Vagina (tissue), 2 donors: ENCODE measurements around the gene KLHL21. TPM values are rescaled to one million over a fixed set of nuclear protein-coding genes. Genes with fewer than 3 reads are reported as not detected.

Experiments used
- DNase-seq, 2 donors: peaks; one replicate each; pipeline ENCODE4 v3.0.0-alpha.2; 2017; ENCODE audit errors: extremely low spot score in 2 of 2
- H3K27ac ChIP-seq: fragments of 200-600 bp; sonication (generic); one replicate; pipeline ENCODE4 v1.5.1; 2019
- H3K27me3 ChIP-seq: fragments of 200-600 bp; sonication (generic); one replicate; pipeline ENCODE4 v1.5.1; 2019
- H3K36me3 ChIP-seq, 2 donors: fragments of 200-600 bp; sonication (generic); one replicate each; pipeline ENCODE4 v1.5.1; 2017 to 2019
- H3K4me1 ChIP-seq: fragments of 200-600 bp; sonication (generic); one replicate; pipeline ENCODE4 v1.5.1; 2019
- H3K4me3 ChIP-seq, 2 donors: fragments of 200-600 bp; sonication (generic); 1 replicate in 1 of 2; 2 replicates in 1 of 2; pipeline ENCODE4 v1.5.1; 2016 to 2019
- H3K9me3 ChIP-seq: fragments of 200-600 bp; sonication (generic); one replicate; pipeline ENCODE4 v1.5.1; 2019
- POLR2A ChIP-seq, 2 donors: fragments of 450-650 bp; IDR thresholded peaks; one replicate each; pipeline ENCODE4 v1.6.1; 2017; ENCODE audit warnings: antibody characterized with exemption in 2 of 2, mild to moderate bottlenecking in 2 of 2, moderate library complexity in 2 of 2
- POLR2AphosphoS5 ChIP-seq, 2 donors: sonication (generic); formaldehyde crosslinking; IDR thresholded peaks; one replicate each; pipeline ENCODE4 v1.9.0; 2017; ENCODE audit warnings: antibody characterized with exemption in 2 of 2, mild to moderate bottlenecking in 2 of 2, low read depth in 1 of 2; ENCODE audit not compliant: insufficient read depth in 1 of 2
- intact Hi-C: fragments of 100-400 bp; cut with DNase I; formaldehyde crosslinking; loops from one replicate; pipeline ENCODE4 v1.15.1; 2023
- total RNA-seq: library from RNA; depleted of rRNA; stranded (reverse); fragments of >200 nt; gene quantifications from one replicate; pipeline ENCODE4 v1.2.3, GENCODE V29; 2016
- TF ChIP-seq, protein P1 (sequence below), 3 experiments: fragments of 450-650 bp in 2 of 3; fragments of 200-600 bp in 1 of 3; sonication (generic) in 1 of 3; IDR thresholded peaks; one replicate each; pipeline ENCODE4 v1.5.1; 2017 to 2019; ENCODE audit warnings: antibody characterized with exemption in 3 of 3, mild to moderate bottlenecking in 2 of 3, moderate library complexity in 2 of 3

The KLHL21 gene
- total RNA-seq, 1 donor from 2014 or later: 54.3 TPM

DNA sequence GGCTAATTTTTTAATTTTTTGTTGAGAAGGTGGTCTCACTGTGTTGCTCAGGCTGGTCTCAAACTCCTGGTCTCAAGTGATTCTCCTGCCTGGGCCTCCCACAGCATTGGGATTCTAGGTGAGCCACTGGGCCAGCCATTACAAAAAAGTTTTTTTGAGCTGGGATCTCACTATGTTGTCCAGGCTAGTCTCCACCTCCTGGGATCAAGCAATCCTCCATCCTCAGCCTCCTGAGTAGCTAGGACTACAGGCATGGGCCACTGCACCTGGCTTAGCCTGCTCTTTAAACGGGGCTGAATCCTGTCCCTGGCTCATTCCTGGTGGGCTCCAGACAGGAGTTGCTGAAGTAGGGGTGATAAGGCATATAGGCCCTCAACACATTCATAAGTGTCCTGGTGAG, 45.1 kb downstream of the KLHL21 start:
- no peaks in the 10 kb centered on the region for H3K36me3 ChIP-seq
- no peaks in the 10 kb centered on the region for H3K27me3 ChIP-seq
- intact Hi-C loops: loop anchor here (5.0 kb wide), 1 partner anchor 90 kb away; no protein-coding TSS in a partner anchor
- no peak for TF ChIP-seq POLR2AphosphoS5 (IDR thresholded peaks at IDR 0.05; ENCODE audit: insufficient read depth in 1 of 2, low read depth in 1 of 2)
- TF ChIP-seq, protein P1, sequence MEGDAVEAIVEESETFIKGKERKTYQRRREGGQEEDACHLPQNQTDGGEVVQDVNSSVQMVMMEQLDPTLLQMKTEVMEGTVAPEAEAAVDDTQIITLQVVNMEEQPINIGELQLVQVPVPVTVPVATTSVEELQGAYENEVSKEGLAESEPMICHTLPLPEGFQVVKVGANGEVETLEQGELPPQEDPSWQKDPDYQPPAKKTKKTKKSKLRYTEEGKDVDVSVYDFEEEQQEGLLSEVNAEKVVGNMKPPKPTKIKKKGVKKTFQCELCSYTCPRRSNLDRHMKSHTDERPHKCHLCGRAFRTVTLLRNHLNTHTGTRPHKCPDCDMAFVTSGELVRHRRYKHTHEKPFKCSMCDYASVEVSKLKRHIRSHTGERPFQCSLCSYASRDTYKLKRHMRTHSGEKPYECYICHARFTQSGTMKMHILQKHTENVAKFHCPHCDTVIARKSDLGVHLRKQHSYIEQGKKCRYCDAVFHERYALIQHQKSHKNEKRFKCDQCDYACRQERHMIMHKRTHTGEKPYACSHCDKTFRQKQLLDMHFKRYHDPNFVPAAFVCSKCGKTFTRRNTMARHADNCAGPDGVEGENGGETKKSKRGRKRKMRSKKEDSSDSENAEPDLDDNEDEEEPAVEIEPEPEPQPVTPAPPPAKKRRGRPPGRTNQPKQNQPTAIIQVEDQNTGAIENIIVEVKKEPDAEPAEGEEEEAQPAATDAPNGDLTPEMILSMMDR (IDR thresholded peaks at IDR 0.05): no peak
- TF ChIP-seq POLR2A (IDR thresholded peaks at IDR 0.05): no peak
- DNase-seq: no peak
- peaks cover 22% of the 10 kb centered on the region for H3K4me1 ChIP-seq
- no peaks in the 10 kb centered on the region for H3K9me3 ChIP-seq
- no peak overlapping the region for H3K27ac ChIP-seq
- no peak overlapping the region for H3K4me3 ChIP-seq

DNA sequence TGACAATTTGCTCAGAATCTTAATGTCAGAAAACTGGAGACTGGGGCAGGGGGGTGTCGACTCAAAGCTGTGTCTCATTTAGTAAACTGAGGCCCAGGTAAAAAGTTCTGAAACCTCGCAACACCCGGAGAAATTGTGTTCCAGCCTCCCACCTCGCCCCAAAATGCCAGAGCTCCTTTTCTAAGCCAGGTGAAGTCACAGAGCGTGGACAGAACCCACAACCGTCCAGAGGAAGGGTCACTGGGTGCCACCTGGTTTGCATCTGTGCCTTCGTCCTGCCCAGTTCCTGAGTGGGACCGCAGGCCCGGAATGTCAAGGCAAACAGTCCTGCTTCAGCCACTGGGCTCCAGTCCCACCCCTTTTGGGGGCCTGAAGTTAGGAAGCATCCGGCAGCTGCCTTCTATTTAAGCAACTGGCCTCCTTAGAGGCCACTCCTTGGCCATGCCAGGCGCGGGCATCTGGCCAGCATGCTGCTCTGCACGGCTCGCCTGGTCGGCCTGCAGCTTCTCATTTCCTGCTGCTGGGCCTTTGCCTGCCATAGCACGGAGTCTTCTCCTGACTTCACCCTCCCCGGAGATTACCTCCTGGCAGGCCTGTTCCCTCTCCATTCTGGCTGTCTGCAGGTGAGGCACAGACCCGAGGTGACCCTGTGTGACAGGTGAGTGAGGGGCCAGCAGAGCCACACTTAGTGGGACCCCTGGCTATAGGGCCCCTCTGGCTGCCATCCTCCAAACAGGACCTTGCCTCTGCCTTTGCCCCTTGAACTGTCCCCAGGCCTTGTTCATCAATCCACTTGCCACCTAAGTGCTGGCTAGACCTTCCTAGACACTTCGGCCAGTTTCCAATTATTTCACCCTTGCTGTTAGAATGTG, 47.5 kb downstream of the KLHL21 start, which contains the start of gene TAS1R1:
TAS1R1 (plus strand) TSS at position 401 of the 872 bp plus-strand sequence; CDS start at position 468, 67 bp downstream.
- Histone ChIP-seq H3K4me3 (peak within 1 kb of the TSS; percentile 100), H3K4me1 (peaks cover 24% of the 10 kb centered on the region), H3K27ac (peak within 1 kb of the TSS; percentile 73), H3K36me3 (peaks cover 0 to 5% of the 10 kb centered on the region in 2 donors), H3K27me3 (no peaks in the 10 kb centered on the region), H3K9me3 (no peaks in the 10 kb centered on the region)
- DNase-seq: no peak
- intact Hi-C loops: loop anchor here (5.0 kb wide), 1 partner anchor 92 kb away; no protein-coding TSS in a partner anchor
- TF ChIP-seq POLR2AphosphoS5 (IDR thresholded peaks at IDR 0.05; ENCODE audit: insufficient read depth in 1 of 2, low read depth in 1 of 2) (no peak), POLR2A (IDR thresholded peaks at IDR 0.05) (no peak)
- TF ChIP-seq, protein P1 (IDR thresholded peaks at IDR 0.05): no peak

DNA sequence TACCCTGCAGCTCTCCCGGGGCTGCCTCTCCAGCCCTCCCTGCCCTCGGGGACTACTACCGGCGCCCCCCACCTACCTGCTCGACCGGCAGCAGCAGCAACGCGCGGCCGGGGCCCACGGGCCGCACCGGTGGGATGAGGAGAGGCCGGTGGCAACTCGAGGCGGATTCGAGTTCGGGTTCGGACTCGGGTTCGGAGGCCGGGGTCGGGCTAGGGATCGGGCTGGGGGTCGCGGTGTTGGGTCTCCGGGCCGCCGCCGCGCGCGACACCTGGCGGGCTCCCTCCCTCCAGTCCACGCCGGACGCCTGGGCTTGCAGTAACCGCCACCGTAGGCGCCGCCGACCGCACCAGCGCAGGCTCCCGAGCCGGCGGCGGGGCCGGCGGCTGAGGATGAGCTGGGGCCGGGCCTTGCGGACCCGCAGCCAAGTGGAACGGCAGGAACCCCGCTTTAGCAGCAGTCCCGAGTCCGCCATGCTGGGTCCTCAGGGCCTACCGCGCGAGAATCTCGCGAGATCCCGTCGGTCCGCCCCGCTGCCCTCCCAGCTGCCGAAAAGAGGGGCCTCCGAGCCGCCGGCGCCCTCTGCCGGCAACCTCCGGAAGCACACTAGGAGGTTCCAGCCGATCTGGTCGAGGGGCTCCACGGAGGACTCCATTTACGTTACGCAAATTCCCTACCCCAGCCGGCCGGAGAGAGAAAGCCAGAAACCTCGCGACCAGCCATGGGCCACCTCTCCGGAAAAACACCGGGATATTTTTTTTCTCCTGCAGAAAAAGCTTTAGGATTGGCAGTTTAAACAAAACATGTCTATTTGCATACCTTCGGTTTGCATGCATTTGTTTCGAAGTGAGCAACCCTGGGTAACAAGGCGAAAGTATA, 48.4 kb downstream of the KLHL21 start, which contains the start of gene NOL9:
NOL9 (minus strand) TSS at position 483 of the 876 bp plus-strand sequence; CDS start at position 472, 11 bp downstream.
- intact Hi-C loops: no loop called here

DNA sequence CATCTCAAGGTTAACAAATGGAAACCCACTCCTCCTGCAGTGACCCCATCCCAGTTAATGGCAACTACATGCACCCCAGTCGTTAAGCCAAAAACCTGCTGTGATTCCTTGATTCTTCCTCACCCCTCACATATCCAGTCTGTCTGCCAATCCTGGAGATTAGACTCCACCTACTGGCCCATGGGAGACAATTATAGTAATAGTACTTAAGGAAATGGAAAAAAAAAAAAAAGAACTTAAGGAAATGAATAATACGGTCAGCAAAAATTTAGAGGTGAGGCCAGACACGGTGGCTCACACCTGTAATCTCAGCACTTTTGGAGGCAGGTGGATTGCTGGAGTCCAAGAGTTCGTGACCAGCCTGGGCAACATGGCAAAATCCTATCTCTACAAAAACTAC, 55.4 kb downstream of the KLHL21 start:
- H3K4me3 ChIP-seq: no peak overlapping the region
- no peak overlapping the region for H3K27ac ChIP-seq
- no peaks in the 10 kb centered on the region for H3K27me3 ChIP-seq
- peaks cover 6% of the 10 kb centered on the region for H3K4me1 ChIP-seq
- peaks cover 0 to 67% of the 10 kb centered on the region in 2 donors for H3K36me3 ChIP-seq
- intact Hi-C loops: no loop called here
- TF ChIP-seq, protein P1 (IDR thresholded peaks at IDR 0.05): no peak
- no peak for TF ChIP-seq POLR2AphosphoS5 (IDR thresholded peaks at IDR 0.05; ENCODE audit: insufficient read depth in 1 of 2, low read depth in 1 of 2)
- no peak for TF ChIP-seq POLR2A (IDR thresholded peaks at IDR 0.05)
- DNase-seq: no peak
- H3K9me3 ChIP-seq: no peaks in the 10 kb centered on the region

More for the DNA sequence above, 48.4 kb downstream of the KLHL21 start, which contains the start of gene NOL9:
- Histone ChIP-seq H3K27ac (peak within 1 kb of the TSS; percentile 73), H3K36me3 (peaks cover 0 to 14% of the 10 kb centered on the region in 2 donors), H3K4me3 (peak within 1 kb of the TSS; percentile 100), H3K9me3 (no peaks in the 10 kb centered on the region), H3K4me1 (peaks cover 24% of the 10 kb centered on the region), H3K27me3 (no peaks in the 10 kb centered on the region)
- DNase-seq: no peak
- TF ChIP-seq POLR2A (IDR thresholded peaks at IDR 0.05) (peak in 1 of 2 donors; percentile 21), POLR2AphosphoS5 (IDR thresholded peaks at IDR 0.05; ENCODE audit: insufficient read depth in 1 of 2, low read depth in 1 of 2) (peak; percentile 72 to 87)
- TF ChIP-seq, protein P1 (IDR thresholded peaks at IDR 0.05): peak; percentile 84 to 95 (median 94)
